Upper lobe of right lung (tissue), 1 donor: ENCODE results near the gene SPATA7. TPM values are rescaled to one million over a fixed set of nuclear protein-coding genes. Genes with fewer than 3 reads are reported as not detected.

Experiments
- ATAC-seq: fragments of 200-7000 bp; cut with Tn5 transposase; one replicate; pipeline ENCODE4 v1.9.1; 2020; ENCODE audit warnings: mild to moderate bottlenecking, moderate library complexity
- DNase-seq: peaks from one replicate; pipeline ENCODE4 v3.0.0-alpha.2; 2020
- H3K27ac ChIP-seq: fragments of 200-600 bp; one replicate; pipeline ENCODE4 v1.8.0; 2022
- H3K27me3 ChIP-seq: fragments of 200-600 bp; one replicate; pipeline ENCODE4 v1.8.0; 2022; ENCODE audit warnings: mild to moderate bottlenecking
- H3K36me3 ChIP-seq: fragments of 200-600 bp; one replicate; pipeline ENCODE4 v1.8.0; 2022
- H3K4me1 ChIP-seq: fragments of 200-600 bp; one replicate; pipeline ENCODE4 v1.8.0; 2022
- H3K4me3 ChIP-seq: fragments of 200-600 bp; one replicate; pipeline ENCODE4 v1.8.0; 2022; ENCODE audit warnings: mild to moderate bottlenecking
- H3K9me3 ChIP-seq: fragments of 200-600 bp; one replicate; pipeline ENCODE4 v1.8.0; 2022
- CTCF ChIP-seq: fragments of 200-600 bp; IDR thresholded peaks from one replicate; pipeline ENCODE4 v1.8.0; 2022; ENCODE audit warnings: antibody characterized with exemption
- intact Hi-C: fragments of 100-400 bp; cut with DNase I; formaldehyde crosslinking; loops from one replicate; pipeline ENCODE4 v1.11.0; 2022
- total RNA-seq: library from RNA; stranded (reverse); fragmentation: NEBNext Ultra II Directional; extraction: Animal tissue kit (Norgen Biotek cat#: 25700); gene quantifications from one replicate; pipeline ENCODE4 v1.2.1, GENCODE V29; 2021
- donor health status: DM: no; HTN: yes; CAD: no; lungs with severe emphysema.

The SPATA7 gene
- total RNA-seq, 1 donor from 2014 or later: 12.3 TPM

- ATAC-seq (no peak), DNase-seq (no peak)
- Histone ChIP-seq H3K27me3 (no peaks in the 10 kb centered on the region), H3K4me1 (no peaks in the 10 kb centered on the region), H3K27ac (no peak overlapping the region), H3K4me3 (no peak overlapping the region), H3K36me3 (peaks cover 4% of the 10 kb centered on the region), H3K9me3 (no peaks in the 10 kb centered on the region)
- no peak for TF ChIP-seq CTCF
- intact Hi-C loops: no loop called here
Measured at GRCh38 chr14:88421286-88421685, 35.8 kb downstream of the SPATA7 start.

DNA sequence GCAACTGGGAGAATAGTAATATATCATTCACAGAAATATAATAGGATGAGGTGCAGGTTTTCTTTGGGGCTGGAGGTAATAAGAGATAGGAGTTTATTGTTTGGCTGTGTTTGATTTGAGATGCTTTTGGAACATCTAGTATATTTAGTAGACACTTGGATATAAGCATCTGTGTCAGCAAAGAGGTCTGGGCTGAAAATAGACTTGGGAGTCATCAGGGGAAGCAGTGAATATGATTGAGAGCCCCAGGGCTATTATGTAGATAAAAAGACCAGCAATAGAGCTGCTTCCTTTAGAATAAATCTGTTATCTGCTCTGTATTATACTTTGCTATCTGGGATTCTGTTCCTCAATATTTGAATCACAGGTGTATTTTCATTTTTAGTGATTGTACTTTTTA is 36.6 kb downstream of the SPATA7 start:
- ATAC-seq (no peak), DNase-seq (no peak)
- Histone ChIP-seq H3K9me3 (no peaks in the 10 kb centered on the region), H3K27ac (no peak overlapping the region), H3K4me1 (no peaks in the 10 kb centered on the region), H3K36me3 (peaks cover under 1% of the 10 kb centered on the region), H3K4me3 (no peak overlapping the region), H3K27me3 (no peaks in the 10 kb centered on the region)
- intact Hi-C loops: no loop called here
- TF ChIP-seq CTCF: no peak

- H3K36me3 ChIP-seq: no peaks in the 10 kb centered on the region
- ATAC-seq (no peak), DNase-seq (no peak)
- no peaks in the 10 kb centered on the region for H3K27me3 ChIP-seq
- H3K4me1 ChIP-seq: no peaks in the 10 kb centered on the region
- H3K4me3 ChIP-seq: no peak overlapping the region
- intact Hi-C loops: no loop called here
- TF ChIP-seq CTCF: no peak
- no peaks in the 10 kb centered on the region for H3K9me3 ChIP-seq
- no peak overlapping the region for H3K27ac ChIP-seq
Measured at GRCh38 chr14:88422919-88423650, 37.6 kb downstream of the SPATA7 start.

- Histone ChIP-seq H3K9me3 (no peaks in the 10 kb centered on the region), H3K4me3 (no peak overlapping the region), H3K4me1 (no peaks in the 10 kb centered on the region), H3K27ac (no peak overlapping the region), H3K36me3 (no peaks in the 10 kb centered on the region), H3K27me3 (no peaks in the 10 kb centered on the region)
- ATAC-seq (no peak), DNase-seq (no peak)
- no peak for TF ChIP-seq CTCF
- intact Hi-C loops: no loop called here
Measured at GRCh38 chr14:88424573-88424972, 39.1 kb downstream of the SPATA7 start.

- no peak for ATAC-seq
- H3K36me3 ChIP-seq: peaks cover 5% of the 10 kb centered on the region
- no peaks in the 10 kb centered on the region for H3K4me1 ChIP-seq
- intact Hi-C loops: no loop called here
- TF ChIP-seq CTCF: no peak
- H3K9me3 ChIP-seq: no peaks in the 10 kb centered on the region
- no peak overlapping the region for H3K4me3 ChIP-seq
- DNase-seq: no peak
- H3K27me3 ChIP-seq: no peaks in the 10 kb centered on the region
- H3K27ac ChIP-seq: no peak overlapping the region
Measured at GRCh38 chr14:88426271-88426670, 40.8 kb downstream of the SPATA7 start.

GRCh38 chr14:88430976-88431375 is 45.5 kb downstream of the SPATA7 start:
- H3K4me3 ChIP-seq: no peak overlapping the region

More at GRCh38 chr14:88430976-88431375, 45.5 kb downstream of the SPATA7 start:
- intact Hi-C loops: no loop called here
- DNase-seq (no peak), ATAC-seq (no peak)
- Histone ChIP-seq H3K27me3 (no peaks in the 10 kb centered on the region), H3K27ac (no peak overlapping the region), H3K4me1 (no peaks in the 10 kb centered on the region), H3K9me3 (no peaks in the 10 kb centered on the region), H3K36me3 (peaks cover 5% of the 10 kb centered on the region)
- TF ChIP-seq CTCF: no peak
